GM12891 (cell line): ENCODE results near the gene EED.

Experiments
- DNase-seq: peaks from one replicate; pipeline ENCODE4 v3.0.0; 2011; ENCODE audit warnings: low spot score; ENCODE audit not compliant: insufficient read length
- FAIRE-seq: peaks from 2 replicates; lab custom pipeline; 2011; peaks lifted over from hg19 to GRCh38; lab: Jason Lieb, UNC
- PAX5 ChIP-seq: IDR thresholded peaks from 2 replicates; pipeline ENCODE4 v1.6.1; 2011; ENCODE audit warnings: low read length, moderate library complexity, mild to moderate bottlenecking; ENCODE audit not compliant: insufficient read depth, severe bottlenecking
- POLR2A ChIP-seq: IDR thresholded peaks from 2 replicates; pipeline ENCODE4 v1.6.1; 2011; ENCODE audit warnings: low read depth, low read length, control low read depth
- POLR2AphosphoS5 ChIP-seq: IDR thresholded peaks from 2 replicates; pipeline ENCODE4 v1.6.1; 2011; ENCODE audit warnings: low read depth, low read length, control low read depth
- POU2F2 ChIP-seq: IDR thresholded peaks from 2 replicates; pipeline ENCODE4 v1.6.1; 2011; ENCODE audit warnings: low read depth, mild to moderate bottlenecking, control low read depth, low read length, moderate library complexity
- SPI1 ChIP-seq: IDR thresholded peaks from 2 replicates; pipeline ENCODE4 v1.6.1; 2011; ENCODE audit warnings: low read depth, low read length, control low read depth
- TAF1 ChIP-seq: IDR thresholded peaks from 2 replicates; pipeline ENCODE4 v1.6.1; 2011; ENCODE audit warnings: low read depth, low read length, control low read depth

Gene EED

GRCh38 chr11:86262387-86262786, 17.8 kb downstream of the EED start:
- TF ChIP-seq TAF1 = no peak
- no peak for TF ChIP-seq POLR2A
- no peak for TF ChIP-seq POU2F2
- TF ChIP-seq SPI1 = no peak
- no peak for TF ChIP-seq PAX5
- no peak for TF ChIP-seq POLR2AphosphoS5
- FAIRE-seq = no peak

DNA sequence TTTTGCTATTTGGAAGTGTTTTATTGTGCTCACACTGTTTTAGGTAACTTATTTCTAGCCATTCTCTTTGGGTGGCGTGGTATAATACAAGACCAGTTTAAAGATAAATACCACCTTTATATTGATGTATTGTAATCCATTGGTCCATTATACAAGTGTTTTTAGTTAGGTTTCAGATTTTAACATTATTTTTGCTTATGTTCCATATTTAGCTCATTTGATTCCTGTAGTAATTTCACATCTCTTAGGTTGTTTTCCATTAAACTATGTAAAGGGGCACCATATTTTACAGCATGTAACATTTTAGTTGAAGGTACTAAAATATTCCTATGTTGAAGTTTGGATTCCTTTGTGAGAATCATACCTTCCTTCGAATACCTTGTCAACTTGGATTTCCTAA, 20.1 kb downstream of the EED start:
- no peak for DNase-seq
- TF ChIP-seq PAX5 = no peak
- TF ChIP-seq POLR2AphosphoS5 = no peak
- TF ChIP-seq SPI1 = no peak
- no peak for TF ChIP-seq POU2F2
- no peak for TF ChIP-seq POLR2A
- TF ChIP-seq TAF1 = no peak
- no peak for FAIRE-seq

More at GRCh38 chr11:86262387-86262786, 17.8 kb downstream of the EED start:
- DNase-seq = no peak

DNA sequence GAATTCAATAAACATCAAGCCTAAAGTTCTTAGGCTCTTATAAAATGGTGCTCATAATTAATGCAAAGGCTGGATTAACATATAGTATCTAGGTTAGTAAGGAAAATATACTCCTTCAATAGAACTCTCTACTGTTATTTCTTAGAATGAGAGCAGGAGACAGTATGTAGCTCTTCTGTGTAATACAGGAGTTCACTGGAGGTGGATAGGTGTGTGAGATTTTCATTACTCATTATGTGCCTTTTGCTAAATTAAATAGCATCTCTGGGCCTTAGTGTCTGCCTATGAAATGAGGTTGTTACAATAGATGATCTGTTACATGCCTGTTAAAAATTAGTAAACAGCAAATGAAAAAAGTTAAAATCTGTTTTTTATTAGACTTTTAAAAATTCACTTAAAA, 20.6 kb downstream of the EED start:
- FAIRE-seq (no peak), DNase-seq (no peak)
- no peak for TF ChIP-seq POU2F2

GRCh38 chr11:86269645-86270044, 25.1 kb downstream of the EED start:
- TF ChIP-seq POLR2A (no peak), PAX5 (no peak)
- FAIRE-seq (no peak), DNase-seq (no peak)

DNA sequence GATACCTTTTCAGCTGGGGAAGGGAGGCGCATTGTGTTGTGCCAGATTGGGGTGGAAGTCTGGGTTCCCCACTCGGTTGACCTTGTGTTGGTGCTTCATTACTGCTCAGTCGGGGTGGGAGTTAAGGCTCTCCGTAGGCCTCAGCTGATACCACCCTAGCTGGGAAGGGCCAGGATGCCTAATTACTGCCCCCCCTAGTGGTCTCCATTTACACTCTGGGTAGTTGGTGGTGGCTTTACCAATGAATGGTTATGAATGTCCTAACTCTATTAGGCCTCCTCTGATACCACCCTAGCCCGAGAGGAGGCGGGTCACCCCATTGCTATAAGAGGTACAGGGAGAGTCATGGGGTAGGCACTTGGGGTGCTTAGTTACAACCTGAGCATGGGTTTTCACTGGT, 29.9 kb downstream of the EED start:
- no peak for FAIRE-seq
- TF ChIP-seq POU2F2 = no peak
- TF ChIP-seq SPI1 = no peak
- no peak for TF ChIP-seq POLR2AphosphoS5
- no peak for TF ChIP-seq TAF1
- TF ChIP-seq POLR2A = no peak
- TF ChIP-seq PAX5 = no peak
- DNase-seq = no peak

DNA sequence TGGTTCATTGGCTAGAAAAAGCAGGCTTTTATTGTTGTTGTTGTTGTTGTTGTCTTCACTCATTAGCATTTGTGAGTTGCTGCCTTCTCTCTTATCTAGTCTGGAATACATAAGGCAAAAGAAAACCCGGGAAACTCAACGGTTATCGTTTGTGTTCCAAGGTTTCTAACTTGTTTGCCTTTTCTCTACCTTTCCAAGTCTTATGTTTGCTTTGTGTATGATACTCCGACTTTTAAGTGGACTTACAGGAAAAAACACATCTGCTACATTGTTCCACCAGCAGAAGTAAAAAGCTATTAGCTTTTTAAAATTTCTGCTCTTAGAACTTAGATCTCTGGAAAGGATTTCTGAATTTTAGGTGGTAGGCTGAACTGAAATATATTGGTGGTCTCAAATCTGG, 30.4 kb downstream of the EED start:
- FAIRE-seq (no peak), DNase-seq (no peak)
- TF ChIP-seq POU2F2 = no peak
- no peak for TF ChIP-seq SPI1
- no peak for TF ChIP-seq POLR2A
- no peak for TF ChIP-seq TAF1
- no peak for TF ChIP-seq PAX5
- TF ChIP-seq POLR2AphosphoS5 = no peak

DNA sequence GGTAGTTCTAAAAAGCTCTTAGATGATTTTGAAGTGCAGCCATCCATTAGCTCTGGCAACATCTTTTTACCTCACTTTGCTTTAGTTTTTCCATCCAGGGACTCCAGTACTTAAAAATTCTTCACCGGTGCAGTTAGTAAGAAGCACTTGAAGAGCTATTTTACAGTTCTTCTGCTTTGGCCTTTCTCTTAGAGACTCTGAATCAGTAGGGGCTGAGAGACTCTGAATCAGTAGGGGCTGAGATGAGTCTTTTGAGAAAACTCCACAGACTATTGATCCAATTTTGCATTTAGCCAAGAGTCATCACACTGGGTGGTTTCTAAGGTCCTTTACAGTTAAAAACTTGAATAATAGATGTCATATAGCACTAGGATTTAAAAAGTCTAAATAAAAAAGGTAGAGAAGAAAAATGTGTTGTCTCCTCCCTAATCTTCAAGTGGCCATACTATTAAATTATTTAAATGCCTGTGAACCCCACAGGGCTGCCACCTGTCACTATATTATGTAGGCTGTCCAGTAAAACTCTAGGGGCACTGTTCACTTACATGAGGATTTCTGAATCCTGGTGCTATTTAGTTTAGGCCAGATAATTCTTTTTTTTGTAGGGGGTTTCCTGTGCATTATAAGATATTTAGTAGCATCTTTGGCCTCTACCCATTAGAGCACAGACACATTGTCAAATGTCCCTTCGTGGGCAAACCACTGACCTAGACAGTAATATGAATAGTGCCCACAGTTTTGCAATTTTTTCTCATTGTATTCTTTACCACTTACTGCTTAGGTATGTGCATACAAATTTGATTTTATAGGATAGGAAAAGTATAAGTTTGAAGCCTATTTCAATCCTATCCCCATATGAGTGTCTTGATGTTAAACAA, 31.2 kb downstream of the EED start:
- TF ChIP-seq PAX5 (no peak), POLR2A (no peak), POU2F2 (no peak), POLR2AphosphoS5 (no peak), SPI1 (no peak), TAF1 (no peak)
- DNase-seq (no peak), FAIRE-seq (no peak)

GRCh38 chr11:86277741-86278140, 33.2 kb downstream of the EED start:
- FAIRE-seq (no peak), DNase-seq (no peak)
- TF ChIP-seq SPI1 = no peak
- no peak for TF ChIP-seq POLR2AphosphoS5
- no peak for TF ChIP-seq PAX5
- TF ChIP-seq POU2F2 = no peak
- TF ChIP-seq TAF1 = no peak
- TF ChIP-seq POLR2A = no peak

- TF ChIP-seq SPI1 (no peak), PAX5 (no peak), TAF1 (no peak), POLR2A (no peak), POLR2AphosphoS5 (no peak), POU2F2 (no peak)
- DNase-seq = no peak
- no peak for FAIRE-seq
Measured at GRCh38 chr11:86278226-86278625, 33.7 kb downstream of the EED start.

DNA sequence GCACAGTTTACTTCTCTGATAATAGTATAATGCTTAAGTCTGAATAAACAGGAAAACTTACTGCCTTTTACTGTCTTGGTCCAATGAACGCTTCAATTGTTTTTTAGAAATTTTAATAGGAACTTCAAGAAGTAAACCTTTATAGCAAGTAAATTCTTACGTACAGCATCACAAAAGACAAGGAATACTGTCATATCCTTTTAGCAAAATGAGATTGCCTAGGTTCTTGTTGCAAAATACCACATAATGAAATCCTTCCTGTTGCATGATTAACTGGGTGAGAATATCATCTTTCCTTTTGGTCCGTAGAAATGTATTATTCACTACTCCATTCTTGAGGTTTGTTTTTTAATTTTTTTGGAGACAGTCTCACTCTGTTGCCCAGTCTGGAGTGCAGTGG, 35.2 kb downstream of the EED start:
- no peak for FAIRE-seq

DNA sequence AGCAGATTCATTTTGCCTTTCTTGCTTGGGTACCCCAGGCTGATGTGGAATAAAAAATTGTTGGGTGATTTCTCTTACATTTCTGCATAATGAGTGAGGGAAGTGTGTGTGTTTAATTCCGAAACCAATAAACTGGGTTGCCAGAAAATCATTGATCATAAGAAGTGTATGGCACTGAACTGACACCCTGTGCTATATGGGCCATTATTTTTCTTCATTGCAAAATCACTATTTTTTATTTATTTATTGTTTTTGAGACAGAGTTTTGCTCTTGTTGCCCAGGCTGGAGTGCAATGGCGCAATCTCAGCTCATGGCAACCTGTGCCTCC, 42.9 kb downstream of the EED start:
- DNase-seq = no peak
- FAIRE-seq = no peak
- TF ChIP-seq TAF1 (no peak), POU2F2 (no peak; the same call in 1 of the 2 replicates), PAX5 (no peak), POLR2A (no peak)

More for the DNA sequence above, 35.2 kb downstream of the EED start:
- no peak for DNase-seq
- no peak for TF ChIP-seq POLR2A
- no peak for TF ChIP-seq PAX5
- no peak for TF ChIP-seq TAF1
- TF ChIP-seq POLR2AphosphoS5 = no peak
- TF ChIP-seq SPI1 = no peak
- no peak for TF ChIP-seq POU2F2
